T-helper 2 cell treated with Interferon-gamma antibody and Interleukin-4, amounts not matched to agents 5 μg/mL and 100 μg/mL, for 36 hours (primary cell): ENCODE measurements around the gene TMEM187.
"Not testable (repeated sequence)": the region's sequence is repeated elsewhere in the genome, so short reads cannot be mapped to it uniquely, and the experiment has no call there.

Source experiments
- DNase-seq: peaks from one replicate; pipeline ENCODE4 v3.0.0; 2021; ENCODE audit warnings: low spot score
- H3K27ac Mint-ChIP-seq: one replicate; pipeline ENCODE4 v1.8.0; 2021; ENCODE audit warnings: mild to moderate bottlenecking, mixed read lengths
- H3K27me3 Mint-ChIP-seq: one replicate; pipeline ENCODE4 v1.8.0; 2021; ENCODE audit warnings: low read depth, mixed read lengths
- H3K36me3 Mint-ChIP-seq: one replicate; pipeline ENCODE4 v1.8.0; 2021; ENCODE audit warnings: low read depth, mixed read lengths
- H3K4me1 Mint-ChIP-seq: one replicate; pipeline ENCODE4 v1.8.0; 2021; ENCODE audit warnings: low read depth, mixed read lengths
- H3K4me3 Mint-ChIP-seq: one replicate; pipeline ENCODE4 v1.8.0; 2022; ENCODE audit warnings: mild to moderate bottlenecking, moderate library complexity, mixed read lengths
- H3K9me3 Mint-ChIP-seq: one replicate; pipeline ENCODE4 v1.8.0; 2021; ENCODE audit warnings: mixed read lengths

Gene TMEM187

GRCh38 chrX:153967536-153968224, 4.9 kb upstream of the TMEM187 start:
- H3K4me1 Mint-ChIP-seq: peaks cover 15% of the 10 kb centered on the region
- no peaks in the 10 kb centered on the region for H3K27me3 Mint-ChIP-seq
- H3K4me3 Mint-ChIP-seq: peak overlapping the region; percentile 100
- H3K36me3 Mint-ChIP-seq: peaks cover 28% of the 10 kb centered on the region
- DNase-seq: no peak
- no peaks in the 10 kb centered on the region for H3K9me3 Mint-ChIP-seq
- H3K27ac Mint-ChIP-seq: peak overlapping the region; percentile 90

GRCh38 chrX:153968255-153968654, 4.3 kb upstream of the TMEM187 start:
- Mint-ChIP-seq H3K9me3 (no peaks in the 10 kb centered on the region), H3K36me3 (peaks cover 25% of the 10 kb centered on the region), H3K27me3 (no peaks in the 10 kb centered on the region), H3K4me3 (peak overlapping the region; percentile 100), H3K4me1 (peaks cover 17% of the 10 kb centered on the region), H3K27ac (peak overlapping the region; percentile 90)
- DNase-seq: no peak

- Mint-ChIP-seq H3K9me3 (no peaks in the 10 kb centered on the region), H3K27ac (peak overlapping the region; percentile 48), H3K36me3 (peaks cover 25% of the 10 kb centered on the region), H3K27me3 (no peaks in the 10 kb centered on the region), H3K4me1 (peaks cover 17% of the 10 kb centered on the region), H3K4me3 (peak overlapping the region; percentile 100)
- DNase-seq: no peak
Measured at GRCh38 chrX:153968754-153969124, 3.8 kb upstream of the TMEM187 start.

GRCh38 chrX:153969125-153969903, 3.2 kb upstream of the TMEM187 start:
- Mint-ChIP-seq H3K4me3 (peak overlapping the region; percentile 100), H3K27ac (peak overlapping the region; percentile 100), H3K4me1 (peaks cover 20% of the 10 kb centered on the region), H3K36me3 (peaks cover 25% of the 10 kb centered on the region), H3K9me3 (no peaks in the 10 kb centered on the region), H3K27me3 (no peaks in the 10 kb centered on the region)
- DNase-seq: no peak

GRCh38 chrX:153969904-153970356, 2.6 kb upstream of the TMEM187 start:
- Mint-ChIP-seq H3K27ac (peak overlapping the region; percentile 100), H3K36me3 (peaks cover 25% of the 10 kb centered on the region), H3K9me3 (no peaks in the 10 kb centered on the region), H3K4me1 (peaks cover 25% of the 10 kb centered on the region), H3K27me3 (no peaks in the 10 kb centered on the region), H3K4me3 (peak overlapping the region; percentile 100)
- no peak for DNase-seq

- Mint-ChIP-seq H3K36me3 (peaks cover 25% of the 10 kb centered on the region), H3K27ac (peak overlapping the region; percentile 100), H3K27me3 (no peaks in the 10 kb centered on the region), H3K4me1 (peaks cover 25% of the 10 kb centered on the region), H3K9me3 (no peaks in the 10 kb centered on the region), H3K4me3 (peak overlapping the region; percentile 100)
- DNase-seq: no peak
Measured at GRCh38 chrX:153970357-153971123, 2.0 kb upstream of the TMEM187 start.

GRCh38 chrX:153971124-153971449, 1.5 kb upstream of the TMEM187 start:
- peak overlapping the region; percentile 100 for H3K4me3 Mint-ChIP-seq
- peak overlapping the region; percentile 100 for H3K27ac Mint-ChIP-seq
- no peaks in the 10 kb centered on the region for H3K27me3 Mint-ChIP-seq
- H3K36me3 Mint-ChIP-seq: peaks cover 26% of the 10 kb centered on the region
- peak; percentile 87 for DNase-seq
- H3K4me1 Mint-ChIP-seq: peaks cover 26% of the 10 kb centered on the region
- H3K9me3 Mint-ChIP-seq: no peaks in the 10 kb centered on the region

GRCh38 chrX:153971450-153972367, 845 bp upstream of the TMEM187 start, which contains the start of gene HCFC1:
HCFC1 (minus strand) TSS chrX:153971818; CDS start chrX:153970840, 978 bp downstream.
- no peaks in the 10 kb centered on the region for H3K9me3 Mint-ChIP-seq
- peak within 1 kb of the TSS; percentile 100 for H3K27ac Mint-ChIP-seq
- H3K27me3 Mint-ChIP-seq: no peaks in the 10 kb centered on the region

GRCh38 chrX:153973127-153974002, 811 bp downstream of the TMEM187 start:
- Mint-ChIP-seq H3K36me3 (peaks cover 14% of the 10 kb centered on the region), H3K27me3 (no peaks in the 10 kb centered on the region), H3K4me3 (peak overlapping the region; percentile 86), H3K27ac (peak overlapping the region; percentile 96), H3K4me1 (peaks cover 13% of the 10 kb centered on the region), H3K9me3 (no peaks in the 10 kb centered on the region)
- DNase-seq: no peak

More at GRCh38 chrX:153971450-153972367, 845 bp upstream of the TMEM187 start, which contains the start of gene HCFC1:
- Mint-ChIP-seq H3K36me3 (peaks cover 26% of the 10 kb centered on the region), H3K4me1 (peaks cover 23% of the 10 kb centered on the region), H3K4me3 (peak within 1 kb of the TSS; percentile 100)
- peak; percentile 86 for DNase-seq

GRCh38 chrX:153974003-153974725, 1.6 kb downstream of the TMEM187 start:
- Mint-ChIP-seq H3K4me1 (peaks cover 13% of the 10 kb centered on the region), H3K27me3 (no peaks in the 10 kb centered on the region), H3K4me3 (peak overlapping the region; percentile 86), H3K36me3 (peaks cover 12% of the 10 kb centered on the region), H3K27ac (peak overlapping the region; percentile 96), H3K9me3 (no peaks in the 10 kb centered on the region)
- no peak for DNase-seq

- Mint-ChIP-seq H3K4me1 (peaks cover 13% of the 10 kb centered on the region), H3K4me3 (peak overlapping the region; percentile 86), H3K36me3 (peaks cover 7% of the 10 kb centered on the region), H3K27ac (peak overlapping the region; percentile 96), H3K9me3 (no peaks in the 10 kb centered on the region), H3K27me3 (no peaks in the 10 kb centered on the region)
- DNase-seq: no peak
Measured at GRCh38 chrX:153974726-153975286, 2.3 kb downstream of the TMEM187 start.

GRCh38 chrX:153980394-153980793, 7.8 kb downstream of the TMEM187 start:
- H3K4me1 Mint-ChIP-seq: peaks cover 36% of the 10 kb centered on the region
- H3K36me3 Mint-ChIP-seq, DNase-seq, H3K9me3 Mint-ChIP-seq, H3K27me3 Mint-ChIP-seq: not testable (repeated sequence)
- H3K27ac Mint-ChIP-seq: peak overlapping the region; percentile 88
- H3K4me3 Mint-ChIP-seq: peak overlapping the region; percentile 76
